ENCODE results near the gene POFUT2. TPM values are rescaled to one million over a fixed set of nuclear protein-coding genes. Genes with fewer than 3 reads are reported as not detected.

The POFUT2 gene
- polyA plus RNA-seq, 1 donor from 2014 or later: 25.4 TPM

GRCh38 chr21:45244799-45245340 lies 42.8 kb downstream of the POFUT2 start:
- no peaks in the 10 kb centered on the region for H3K9me2 ChIP-seq (ENCODE audit: insufficient read depth, low read length)
- H3K4me3 ChIP-seq (ENCODE audit: low read length): no peak overlapping the region
- H3F3A ChIP-seq (ENCODE audit: insufficient read depth, low read length, poor library complexity, severe bottlenecking): no peaks in the 10 kb centered on the region
- H3K9me3 ChIP-seq (ENCODE audit: low read length): no peaks in the 10 kb centered on the region
- H3K27ac ChIP-seq (ENCODE audit: low read length): no peak overlapping the region
- no peaks in the 10 kb centered on the region for H3K79me2 ChIP-seq (replicated peaks; ENCODE audit: insufficient read depth, low read length)
- no peak overlapping the region for H3K4me2 ChIP-seq (ENCODE audit: low read length)
- H3K9ac ChIP-seq (ENCODE audit: low read length): no peak overlapping the region
- TF ChIP-seq TAF1 (IDR thresholded peaks at IDR 0.05; ENCODE audit: low read depth) (no peak), EP300 (conservative IDR thresholded peaks at IDR 0.05; ENCODE audit: poor library complexity, severe bottlenecking) (no peak), REST (IDR thresholded peaks at IDR 0.05; ENCODE audit: borderline replicate concordance) (no peak), POLR2AphosphoS5 (IDR thresholded peaks at IDR 0.05) (no peak), EZH2 (IDR thresholded peaks at IDR 0.05; ENCODE audit: borderline replicate concordance, insufficient read depth, low read length, poor library complexity, severe bottlenecking) (no peak), SMC3 (conservative IDR thresholded peaks at IDR 0.05; ENCODE audit: poor library complexity) (no peak), CTCF (IDR thresholded peaks at IDR 0.05; ENCODE audit: poor library complexity, severe bottlenecking) (no peak), MXI1 (conservative IDR thresholded peaks at IDR 0.05; ENCODE audit: poor library complexity, severe bottlenecking) (no peak), RAD21 (conservative IDR thresholded peaks at IDR 0.05) (no peak)
- H3K27me3 ChIP-seq (ENCODE audit: insufficient read depth, low read depth, low read length): no peaks in the 10 kb centered on the region
- no peak overlapping the region for H2AFZ ChIP-seq (ENCODE audit: low read depth, low read length)
- H4K20me1 ChIP-seq (ENCODE audit: insufficient read depth): no peaks in the 10 kb centered on the region
- H3K36me3 ChIP-seq (ENCODE audit: insufficient read depth, low read length): no peaks in the 10 kb centered on the region

- no peak for TF ChIP-seq CTCF (IDR thresholded peaks at IDR 0.05; ENCODE audit: poor library complexity, severe bottlenecking)
- TF ChIP-seq RAD21 (conservative IDR thresholded peaks at IDR 0.05): no peak
- no peak for TF ChIP-seq EP300 (conservative IDR thresholded peaks at IDR 0.05; ENCODE audit: poor library complexity, severe bottlenecking)
- no peak for TF ChIP-seq TAF1 (IDR thresholded peaks at IDR 0.05; ENCODE audit: low read depth)
- no peak for TF ChIP-seq POLR2AphosphoS5 (IDR thresholded peaks at IDR 0.05)
- TF ChIP-seq MXI1 (conservative IDR thresholded peaks at IDR 0.05; ENCODE audit: poor library complexity, severe bottlenecking): no peak
- no peak for TF ChIP-seq EZH2 (IDR thresholded peaks at IDR 0.05; ENCODE audit: borderline replicate concordance, insufficient read depth, low read length, poor library complexity, severe bottlenecking)
- TF ChIP-seq SMC3 (conservative IDR thresholded peaks at IDR 0.05; ENCODE audit: poor library complexity): no peak
- Histone ChIP-seq H2AFZ (ENCODE audit: low read depth, low read length) (no peak overlapping the region), H3K36me3 (ENCODE audit: insufficient read depth, low read length) (no peaks in the 10 kb centered on the region)
These were observed 44.1 kb downstream of the POFUT2 start for GRCh38 chr21:45243603-45244002.

More at GRCh38 chr21:45243603-45244002, 44.1 kb downstream of the POFUT2 start:
- Histone ChIP-seq H3K9ac (ENCODE audit: low read length) (no peak overlapping the region), H3K4me3 (ENCODE audit: low read length) (no peak overlapping the region), H3K27me3 (ENCODE audit: insufficient read depth, low read depth, low read length) (no peaks in the 10 kb centered on the region), H3K4me2 (ENCODE audit: low read length) (no peak overlapping the region), H3F3A (ENCODE audit: insufficient read depth, low read length, poor library complexity, severe bottlenecking) (no peaks in the 10 kb centered on the region), H3K9me2 (ENCODE audit: insufficient read depth, low read length) (no peaks in the 10 kb centered on the region), H3K27ac (ENCODE audit: low read length) (no peak overlapping the region), H3K9me3 (ENCODE audit: low read length) (no peaks in the 10 kb centered on the region), H4K20me1 (ENCODE audit: insufficient read depth) (no peaks in the 10 kb centered on the region), H3K79me2 (replicated peaks; ENCODE audit: insufficient read depth, low read length) (no peaks in the 10 kb centered on the region)
